ENCODE data around the gene YDJC. TPM values are rescaled to one million over a fixed set of nuclear protein-coding genes. Genes with fewer than 3 reads are reported as not detected.
A peak's percentile ranks its signal among the peaks of the same experiment; 100 is the strongest.

Gene YDJC
- total and polyA plus RNA-seq, 9 of the 15 experiments (the other 6 are each of a cell fraction or from before 2014, with no cell fraction given): 13.5 to 871 (median 164) TPM

- TF ChIP-seq MYBL2 (IDR thresholded peaks at IDR 0.05; ENCODE audit: low read depth) (no peak), MYBL2 (CRISPR knock-in tag; IDR thresholded peaks at IDR 0.05; ENCODE audit: borderline replicate concordance) (no peak), ID3 (CRISPR knock-in tag; IDR thresholded peaks at IDR 0.05) (no peak), ID3 (tag; IDR thresholded peaks at IDR 0.05) (no peak), CREB1 (IDR thresholded peaks at IDR 0.05) (no peak), CREB1 (CRISPR knock-in tag; IDR thresholded peaks at IDR 0.05) (no peak), LARP7 (IDR thresholded peaks at IDR 0.05) (no peak), RBM22 (IDR thresholded peaks at IDR 0.05; ENCODE audit: low read depth, low read length, poor library complexity, severe bottlenecking) (no peak), OTX1 (CRISPR knock-in tag; IDR thresholded peaks at IDR 0.05) (0 out of 2 replicates have a peak, but pooled peaks have one; percentile 42), ESRRB (CRISPR knock-in tag; IDR thresholded peaks at IDR 0.05; ENCODE audit: borderline replicate concordance) (no peak), ASH1L (IDR thresholded peaks at IDR 0.05; ENCODE audit: borderline replicate concordance, low read depth, partially characterized antibody) (no peak), IRF2 (CRISPR knock-in tag; IDR thresholded peaks at IDR 0.05) (peak; percentile 83; the same call in 1 of the 2 replicates), U2AF1 (optimal IDR thresholded peaks at IDR 0.05; ENCODE audit: low read depth, low read length) (no peak), ELK3 (CRISPR knock-in tag; IDR thresholded peaks at IDR 0.05) (no peak), BRF1 (IDR thresholded peaks at IDR 0.05; ENCODE audit: borderline replicate concordance, extremely low read depth, insufficient read length) (no peak), SIN3A (IDR thresholded peaks at IDR 0.05; ENCODE audit: borderline replicate concordance in 2 of 2, control insufficient read depth in 1 of 2, low read depth in 2 of 2, low read length in 2 of 2) (no peak), MLX (CRISPR knock-in tag; conservative IDR thresholded peaks at IDR 0.05) (peak in 1 of 2 experiments; percentile 70; a peak in 1 of 4 replicates), POLR3G (IDR thresholded peaks at IDR 0.05; ENCODE audit: extremely low read depth, insufficient read length, insufficient replicate concordance) (no peak), SRSF7 (optimal IDR thresholded peaks at IDR 0.05; ENCODE audit: low read depth, low read length) (no peak), ZNF124 (CRISPR knock-in tag; IDR thresholded peaks at IDR 0.05) (no peak), MTA2 (IDR thresholded peaks at IDR 0.05; ENCODE audit: low read depth) (no peak), ARHGAP35 (IDR thresholded peaks at IDR 0.05; ENCODE audit: partially characterized antibody) (no peak), ESRRA (IDR thresholded peaks at IDR 0.05; ENCODE audit: borderline replicate concordance, low read depth) (no peak), HMGN3 (IDR thresholded peaks at IDR 0.05; ENCODE audit: borderline replicate concordance, extremely low read depth, insufficient read length, low read depth, low read length) (no peak), XRCC4 (IDR thresholded peaks at IDR 0.05; ENCODE audit: extremely low read depth, insufficient read depth, insufficient read length) (no peak), ZZZ3 (IDR thresholded peaks at IDR 0.05) (no peak), THRAP3 (IDR thresholded peaks at IDR 0.05; ENCODE audit: borderline replicate concordance) (no peak), ZNF830 (CRISPR knock-in tag; IDR thresholded peaks at IDR 0.05) (no peak), ZNF347 (CRISPR knock-in tag; IDR thresholded peaks at IDR 0.05; ENCODE audit: low read depth) (0 out of 2 replicates have a peak, but pooled peaks have one; percentile 49), ZBTB8A (IDR thresholded peaks at IDR 0.05; ENCODE audit: partially characterized antibody) (no peak)
Observed at GRCh38 chr22:21612858-21613257, 17.0 kb downstream of the YDJC start (continued).

All from K562 (cell line).